ENCODE measurements around the gene LY86. TPM values are rescaled to one million over a fixed set of nuclear protein-coding genes. Genes with fewer than 3 reads are reported as not detected.

LY86 gene
- total RNA-seq, 1 donor from 2014 or later: not detected

DNA sequence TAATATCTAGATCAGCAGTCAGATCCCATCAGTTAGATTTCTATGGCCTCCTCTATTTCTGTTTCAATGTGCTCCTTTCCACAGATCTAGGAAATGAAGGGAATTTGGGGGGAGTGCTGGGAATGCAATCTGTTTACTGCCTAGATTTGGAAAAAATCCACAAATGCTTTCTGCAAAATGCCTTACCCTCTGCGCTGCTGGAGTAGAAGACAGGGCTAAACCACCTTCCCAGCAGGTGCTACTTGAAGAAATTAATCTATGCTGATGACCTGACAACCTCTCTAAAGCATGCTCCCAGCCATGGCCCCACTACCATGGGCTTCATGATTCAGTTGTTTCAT is 46.2 kb downstream of the LY86 start:
- Mint-ChIP-seq H3K27me3 (ENCODE audit: low read depth) (no peaks in the 10 kb centered on the region), H3K9me3 (no peaks in the 10 kb centered on the region), H3K4me3 (no peak overlapping the region), H3K27ac (ENCODE audit: unreplicated experiment) (no peak overlapping the region), H3K4me1 (peaks cover 19% of the 10 kb centered on the region), H3K36me3 (ENCODE audit: low read depth) (no peaks in the 10 kb centered on the region)
- no peak for DNase-seq (ENCODE audit: low read depth, low spot score)
- TF ChIP-seq, protein P1, sequence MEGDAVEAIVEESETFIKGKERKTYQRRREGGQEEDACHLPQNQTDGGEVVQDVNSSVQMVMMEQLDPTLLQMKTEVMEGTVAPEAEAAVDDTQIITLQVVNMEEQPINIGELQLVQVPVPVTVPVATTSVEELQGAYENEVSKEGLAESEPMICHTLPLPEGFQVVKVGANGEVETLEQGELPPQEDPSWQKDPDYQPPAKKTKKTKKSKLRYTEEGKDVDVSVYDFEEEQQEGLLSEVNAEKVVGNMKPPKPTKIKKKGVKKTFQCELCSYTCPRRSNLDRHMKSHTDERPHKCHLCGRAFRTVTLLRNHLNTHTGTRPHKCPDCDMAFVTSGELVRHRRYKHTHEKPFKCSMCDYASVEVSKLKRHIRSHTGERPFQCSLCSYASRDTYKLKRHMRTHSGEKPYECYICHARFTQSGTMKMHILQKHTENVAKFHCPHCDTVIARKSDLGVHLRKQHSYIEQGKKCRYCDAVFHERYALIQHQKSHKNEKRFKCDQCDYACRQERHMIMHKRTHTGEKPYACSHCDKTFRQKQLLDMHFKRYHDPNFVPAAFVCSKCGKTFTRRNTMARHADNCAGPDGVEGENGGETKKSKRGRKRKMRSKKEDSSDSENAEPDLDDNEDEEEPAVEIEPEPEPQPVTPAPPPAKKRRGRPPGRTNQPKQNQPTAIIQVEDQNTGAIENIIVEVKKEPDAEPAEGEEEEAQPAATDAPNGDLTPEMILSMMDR (conservative IDR thresholded peaks at IDR 0.05): no peak

DNA sequence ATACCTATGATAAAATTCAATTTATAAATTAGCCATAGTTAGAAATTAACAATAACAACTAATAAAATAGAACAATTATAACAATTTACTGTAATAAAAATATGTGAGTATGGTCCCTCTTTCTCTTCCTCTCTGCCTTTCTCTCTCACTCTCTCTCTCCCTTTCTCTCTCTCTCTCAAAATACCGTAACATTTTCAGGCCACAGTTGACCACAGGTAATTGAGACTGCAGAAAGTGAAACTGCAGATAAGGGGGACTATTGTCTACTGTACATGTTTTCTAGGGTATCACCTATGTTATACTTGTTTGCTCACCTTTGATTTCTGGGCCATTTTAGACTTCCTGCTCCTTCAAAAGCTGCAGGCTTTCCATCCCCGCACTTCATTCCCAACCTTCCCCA is 46.8 kb downstream of the LY86 start:
- Mint-ChIP-seq H3K4me3 (no peak overlapping the region), H3K36me3 (ENCODE audit: low read depth) (no peaks in the 10 kb centered on the region), H3K27ac (ENCODE audit: unreplicated experiment) (no peak overlapping the region), H3K9me3 (no peaks in the 10 kb centered on the region), H3K27me3 (ENCODE audit: low read depth) (no peaks in the 10 kb centered on the region), H3K4me1 (peaks cover 19% of the 10 kb centered on the region)
- no peak for DNase-seq (ENCODE audit: low read depth, low spot score)
- TF ChIP-seq, protein P1 (conservative IDR thresholded peaks at IDR 0.05): no peak

DNA sequence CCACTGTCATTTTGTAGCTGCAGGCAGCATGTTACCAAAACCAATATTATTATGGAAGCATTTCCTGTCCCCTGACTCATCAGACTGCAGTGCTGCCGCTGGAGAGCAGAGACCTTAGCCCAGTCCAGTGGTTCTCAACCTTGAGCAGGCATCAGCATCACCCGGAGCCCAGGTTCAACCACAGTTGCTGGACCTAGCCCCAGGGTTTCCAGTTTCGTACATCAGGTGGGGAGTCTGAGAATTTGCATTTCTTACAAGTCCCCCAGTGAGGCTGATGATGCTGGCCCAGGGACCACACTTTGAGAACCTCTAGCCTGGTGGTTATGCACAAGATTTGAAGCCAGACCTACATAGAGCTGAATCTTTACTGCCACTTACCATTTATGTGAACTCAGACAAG is 47.3 kb downstream of the LY86 start:
- Mint-ChIP-seq H3K4me3 (no peak overlapping the region), H3K9me3 (no peaks in the 10 kb centered on the region), H3K27ac (ENCODE audit: unreplicated experiment) (no peak overlapping the region), H3K4me1 (peaks cover 19% of the 10 kb centered on the region), H3K27me3 (ENCODE audit: low read depth) (no peaks in the 10 kb centered on the region), H3K36me3 (ENCODE audit: low read depth) (no peaks in the 10 kb centered on the region)
- DNase-seq (ENCODE audit: low read depth, low spot score): no peak
- TF ChIP-seq, protein P1 (conservative IDR thresholded peaks at IDR 0.05): no peak

- Mint-ChIP-seq H3K27me3 (ENCODE audit: low read depth) (no peaks in the 10 kb centered on the region), H3K27ac (ENCODE audit: unreplicated experiment) (no peak overlapping the region), H3K4me3 (no peak overlapping the region), H3K9me3 (no peaks in the 10 kb centered on the region), H3K4me1 (peaks cover 19% of the 10 kb centered on the region), H3K36me3 (ENCODE audit: low read depth) (no peaks in the 10 kb centered on the region)
- TF ChIP-seq, protein P1 (conservative IDR thresholded peaks at IDR 0.05): no peak
- no peak for DNase-seq (ENCODE audit: low read depth, low spot score)
Observed at GRCh38 chr6:6639572-6639971, 51.1 kb downstream of the LY86 start.

DNA sequence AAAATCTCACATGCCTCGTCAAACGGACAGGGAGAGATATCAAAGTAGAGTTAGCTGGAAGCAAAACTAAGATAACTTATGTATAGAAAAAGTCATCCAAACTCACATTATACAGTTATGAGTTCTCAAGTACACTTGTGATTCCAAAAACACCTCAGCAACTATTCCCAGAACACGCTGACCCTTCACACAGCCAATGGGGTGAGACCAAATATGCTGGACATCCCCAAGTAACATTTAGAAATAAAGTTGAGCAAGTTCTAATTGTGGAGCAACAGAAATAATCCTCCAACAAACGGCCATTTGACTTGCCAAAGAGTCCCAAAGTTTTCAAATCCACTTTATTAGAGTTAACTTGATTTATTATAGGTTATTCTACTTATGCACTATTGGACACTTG is 52.4 kb downstream of the LY86 start:
- Mint-ChIP-seq H3K4me3 (no peak overlapping the region), H3K27me3 (ENCODE audit: low read depth) (no peaks in the 10 kb centered on the region), H3K36me3 (ENCODE audit: low read depth) (no peaks in the 10 kb centered on the region), H3K4me1 (peaks cover 19% of the 10 kb centered on the region), H3K27ac (ENCODE audit: unreplicated experiment) (no peak overlapping the region), H3K9me3 (no peaks in the 10 kb centered on the region)
- no peak for DNase-seq (ENCODE audit: low read depth, low spot score)
- TF ChIP-seq, protein P1 (conservative IDR thresholded peaks at IDR 0.05): no peak

- DNase-seq (ENCODE audit: low read depth, low spot score): no peak
- TF ChIP-seq, protein P1 (conservative IDR thresholded peaks at IDR 0.05): no peak
- H3K27me3 Mint-ChIP-seq (ENCODE audit: low read depth): no peaks in the 10 kb centered on the region
- no peak overlapping the region for H3K4me3 Mint-ChIP-seq
- no peak overlapping the region for H3K27ac Mint-ChIP-seq (ENCODE audit: unreplicated experiment)
- H3K9me3 Mint-ChIP-seq: no peaks in the 10 kb centered on the region
- H3K4me1 Mint-ChIP-seq: no peaks in the 10 kb centered on the region
- no peaks in the 10 kb centered on the region for H3K36me3 Mint-ChIP-seq (ENCODE audit: low read depth)
Observed at GRCh38 chr6:6643398-6643797, 54.9 kb downstream of the LY86 start.
